ENCODE results near the gene MRPS15.
"Not testable (repeated sequence)": the region's sequence is repeated elsewhere in the genome, so short reads cannot be mapped to it uniquely, and the experiment has no call there.

The MRPS15 gene

GRCh38 chr1:36463803-36464604 lies at the start of gene MRPS15:
MRPS15 (minus strand) TSS chr1:36464384; CDS start chr1:36464275, 109 bp downstream.
- peak; percentile 77 for DNase-seq

DNA sequence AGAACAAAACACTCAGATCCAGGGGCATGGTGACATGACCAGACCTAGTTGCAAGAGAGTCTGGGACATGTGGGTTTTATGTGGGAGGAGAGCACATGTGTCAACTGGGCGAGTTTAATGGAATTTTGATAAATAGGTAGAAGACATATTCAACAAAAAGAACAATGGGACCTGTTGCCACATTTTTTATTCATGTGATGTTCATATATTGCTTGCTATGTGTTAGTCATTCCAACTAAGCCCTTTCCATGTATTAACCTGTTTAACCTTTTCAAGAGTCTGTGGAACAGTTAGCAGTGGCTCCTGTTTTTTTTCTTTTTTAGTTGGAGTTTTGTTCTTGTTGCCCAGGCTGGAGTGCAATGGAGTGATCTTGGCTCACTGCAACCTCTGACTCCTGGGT lies 48.7 kb upstream of the MRPS15 start:
- no peak for DNase-seq

DNA sequence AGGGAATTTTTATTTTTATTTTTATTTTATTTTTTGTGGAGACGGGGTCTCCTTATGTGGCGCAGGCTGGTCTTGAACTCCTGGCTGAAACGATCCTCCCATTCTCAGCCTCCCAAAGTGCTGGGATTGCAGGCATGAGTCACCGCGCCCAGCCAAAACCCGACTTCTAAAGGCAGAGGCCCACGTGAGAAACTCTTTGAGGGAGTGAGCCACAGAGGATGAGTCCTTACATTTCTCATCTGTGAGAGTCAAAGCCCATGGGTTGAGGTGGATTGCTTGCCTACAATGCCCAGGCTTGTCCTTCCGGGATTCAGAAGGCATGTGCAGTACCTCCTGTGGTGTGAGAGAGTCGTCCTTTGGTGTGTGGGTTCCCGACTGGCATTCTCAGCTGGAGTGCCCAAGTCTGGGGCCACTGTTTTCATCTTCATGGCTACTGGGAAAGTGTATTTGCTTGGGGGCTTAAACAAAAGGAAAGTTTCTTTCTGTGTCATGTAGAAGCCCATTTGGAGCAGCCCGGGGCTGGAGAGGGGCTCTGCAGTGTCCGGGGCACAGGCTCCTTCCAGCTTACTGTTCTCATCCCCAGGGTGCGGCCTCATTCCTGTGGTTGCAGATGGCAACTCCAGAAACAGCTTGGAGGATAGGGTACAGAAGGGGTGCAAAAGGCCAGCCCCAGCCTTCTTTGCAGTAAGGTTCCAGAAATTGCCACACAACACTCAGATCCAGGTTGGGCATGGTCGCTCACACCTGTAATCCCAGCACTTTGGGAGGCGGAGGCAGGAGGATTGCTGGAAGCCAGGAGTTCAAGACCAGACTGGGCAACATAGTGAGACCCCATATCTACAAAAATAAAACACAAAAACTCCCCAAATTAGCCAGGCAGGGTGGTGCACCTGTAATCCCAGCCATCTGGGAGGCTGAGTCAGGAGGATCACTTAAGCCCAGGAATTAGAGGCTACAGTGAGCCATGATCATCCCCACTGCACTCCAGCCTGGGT lies 47.9 kb upstream of the MRPS15 start:
- no peak for DNase-seq

DNA sequence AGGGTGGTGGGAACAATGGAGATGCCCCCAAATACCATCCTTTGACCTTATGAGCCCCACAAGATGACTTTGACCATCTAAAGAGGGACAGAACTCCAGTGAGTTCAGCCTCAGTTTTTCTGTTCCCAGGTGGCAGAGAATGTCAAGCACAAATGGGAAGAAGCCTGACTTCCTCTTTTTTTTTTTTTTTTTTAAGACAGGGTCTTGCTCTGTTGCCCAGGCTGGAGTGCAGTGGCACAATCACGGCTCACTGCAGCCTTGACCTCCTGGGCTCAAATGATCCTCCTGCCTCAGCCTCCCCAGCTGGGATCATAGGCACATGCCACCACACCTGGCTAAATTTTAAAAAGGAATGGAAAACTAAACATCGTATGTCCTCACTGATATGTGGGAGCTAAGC lies 47.0 kb upstream of the MRPS15 start:
- DNase-seq = not testable (repeated sequence)

- no peak for DNase-seq
Observed at GRCh38 chr1:36510418-36510817, 46.2 kb upstream of the MRPS15 start.

- no peak for DNase-seq
Observed at GRCh38 chr1:36508257-36508656, 44.1 kb upstream of the MRPS15 start.

GRCh38 chr1:36506276-36506920 lies 42.2 kb upstream of the MRPS15 start:
- no peak for DNase-seq

- DNase-seq = no peak
Observed at GRCh38 chr1:36503733-36504132, 39.5 kb upstream of the MRPS15 start.

GRCh38 chr1:36503159-36503558 lies 39.0 kb upstream of the MRPS15 start:
- DNase-seq = no peak

DNA sequence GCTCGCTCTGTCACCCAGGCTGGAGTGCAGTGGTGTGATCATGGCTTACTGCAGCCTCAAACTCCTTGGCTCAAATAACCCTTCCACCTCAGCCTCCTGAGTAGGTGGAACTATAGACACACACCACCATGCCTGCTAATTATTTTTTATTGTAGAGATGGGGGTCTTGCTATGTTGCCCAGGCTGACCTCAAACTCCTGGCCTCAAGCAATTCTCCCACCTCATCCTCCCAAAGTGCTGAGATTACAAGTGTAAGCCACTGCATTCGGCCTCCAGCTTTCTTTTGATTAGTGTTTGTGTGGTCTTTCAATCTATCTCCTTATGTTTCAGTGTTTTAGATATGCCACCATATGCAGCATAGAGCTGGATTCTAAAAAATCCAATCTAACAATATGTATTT lies 38.4 kb upstream of the MRPS15 start:
- DNase-seq = no peak

DNA sequence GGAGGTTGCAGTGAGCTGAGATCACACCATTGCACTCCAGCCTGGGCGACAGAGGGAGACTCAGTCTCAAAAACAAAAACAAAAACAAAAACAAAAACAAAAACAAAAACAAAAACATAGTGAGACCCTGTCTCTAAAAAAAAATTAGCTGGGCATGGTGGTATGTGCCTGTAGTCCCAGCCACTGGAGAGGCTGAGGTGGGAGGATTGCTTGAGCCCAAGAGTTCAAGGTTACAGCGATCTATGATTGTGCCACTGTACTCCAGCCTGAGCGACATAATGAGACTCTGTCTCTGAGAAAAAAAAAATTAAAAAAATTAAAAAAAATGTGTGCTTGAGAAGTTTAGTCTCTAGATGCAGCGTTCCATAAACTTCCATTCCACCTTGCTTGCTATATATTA lies 37.7 kb upstream of the MRPS15 start:
- DNase-seq = not testable (repeated sequence)

DNA sequence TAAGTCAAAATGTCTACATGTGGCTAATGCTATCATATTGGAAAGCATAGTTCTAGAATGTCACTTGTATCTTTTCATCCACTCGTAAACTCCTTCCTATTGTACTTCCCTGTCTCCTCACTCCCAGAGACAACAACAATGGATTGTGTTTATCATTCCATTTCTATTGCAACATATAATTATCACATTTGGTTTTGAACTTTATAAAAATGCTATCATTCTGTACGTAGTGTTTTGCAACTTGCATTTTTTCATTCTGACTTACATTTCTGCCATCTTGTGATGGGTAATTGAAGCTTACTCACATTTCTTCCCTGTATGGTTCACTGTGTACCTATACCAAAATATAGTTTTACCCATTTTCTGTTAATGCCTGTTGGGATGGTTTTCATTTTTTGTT lies 33.0 kb upstream of the MRPS15 start:
- no peak for DNase-seq

DNA sequence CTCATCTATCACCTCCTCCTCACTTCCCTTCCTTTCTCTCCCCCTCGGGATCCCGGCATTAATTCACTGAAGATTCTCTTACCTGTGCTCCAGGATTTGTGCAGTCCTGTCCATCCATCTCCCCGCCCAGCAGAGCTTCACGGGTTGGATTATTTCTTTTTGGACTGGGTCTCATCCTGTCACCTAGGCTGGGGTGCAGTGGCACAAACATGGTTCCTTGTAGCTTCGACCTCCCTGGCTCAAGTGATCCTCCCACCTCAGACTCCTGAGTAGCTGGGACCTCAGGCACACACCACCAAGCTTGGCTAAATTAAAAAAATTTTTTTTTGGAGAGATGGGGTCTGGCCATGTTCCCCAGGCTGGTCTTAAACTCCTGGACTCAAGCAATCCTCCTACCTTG lies 30.8 kb upstream of the MRPS15 start:
- DNase-seq = no peak

DNA sequence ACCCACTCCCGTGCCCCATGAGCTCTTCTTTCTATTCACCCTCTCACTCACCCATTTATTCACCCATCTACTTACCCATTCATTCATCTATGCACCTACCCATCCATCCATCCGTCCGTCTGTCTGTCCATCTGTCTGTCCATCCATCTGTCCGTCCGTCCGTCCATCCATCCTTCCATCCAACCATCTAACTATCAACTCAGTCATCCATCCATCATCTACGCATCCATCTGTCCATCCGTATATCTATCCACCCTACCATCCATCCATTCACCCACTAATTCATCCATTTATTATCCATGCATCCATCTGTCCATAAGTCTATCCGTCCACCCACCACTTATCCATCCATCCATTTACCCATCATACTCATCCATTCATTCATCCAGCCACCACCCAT lies 29.3 kb upstream of the MRPS15 start:
- DNase-seq = no peak

- DNase-seq = no peak
Observed at GRCh38 chr1:36492491-36492890, 28.3 kb upstream of the MRPS15 start.

DNA sequence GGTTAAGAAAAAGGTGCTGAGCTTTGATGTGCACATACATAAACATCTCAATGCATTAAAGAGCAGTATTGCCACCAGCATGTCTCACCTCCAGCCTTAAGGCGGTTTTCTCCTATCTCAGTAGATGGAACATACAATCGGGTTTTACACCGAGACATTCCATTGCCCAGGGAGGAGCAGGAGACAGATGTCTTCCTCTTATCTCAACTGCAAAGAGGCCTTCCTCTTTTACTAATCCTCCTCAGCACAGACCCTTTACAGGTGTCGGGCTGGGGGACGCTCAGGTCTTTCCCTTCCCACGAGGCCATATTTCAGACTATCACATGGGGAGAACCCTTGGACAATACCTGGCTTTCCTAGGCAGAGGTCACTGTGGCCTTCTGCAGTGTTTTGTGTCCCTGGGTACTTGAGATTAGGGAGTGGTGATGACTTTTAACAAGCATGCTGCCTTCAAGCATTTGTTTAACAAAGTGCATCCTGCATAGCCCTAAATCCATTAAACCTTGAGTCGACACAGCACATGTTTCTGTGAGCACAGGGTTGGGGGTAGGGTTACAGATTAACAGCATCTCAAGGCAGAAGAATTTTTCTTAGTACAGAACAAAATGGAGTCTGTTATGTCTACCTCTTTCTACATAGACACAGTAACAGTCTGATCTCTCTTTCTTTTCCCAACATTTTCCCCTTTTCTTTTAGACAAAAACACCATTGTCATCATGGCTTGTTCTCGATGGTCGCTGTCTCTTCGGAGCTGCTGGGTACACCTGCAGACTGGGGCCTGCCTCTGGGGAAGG lies 25.3 kb upstream of the MRPS15 start:
- not testable (repeated sequence) for DNase-seq

- DNase-seq = no peak
Observed at GRCh38 chr1:36487906-36488305, 23.7 kb upstream of the MRPS15 start.

GRCh38 chr1:36487336-36487725 lies 23.1 kb upstream of the MRPS15 start:
- DNase-seq = not testable (repeated sequence)

DNA sequence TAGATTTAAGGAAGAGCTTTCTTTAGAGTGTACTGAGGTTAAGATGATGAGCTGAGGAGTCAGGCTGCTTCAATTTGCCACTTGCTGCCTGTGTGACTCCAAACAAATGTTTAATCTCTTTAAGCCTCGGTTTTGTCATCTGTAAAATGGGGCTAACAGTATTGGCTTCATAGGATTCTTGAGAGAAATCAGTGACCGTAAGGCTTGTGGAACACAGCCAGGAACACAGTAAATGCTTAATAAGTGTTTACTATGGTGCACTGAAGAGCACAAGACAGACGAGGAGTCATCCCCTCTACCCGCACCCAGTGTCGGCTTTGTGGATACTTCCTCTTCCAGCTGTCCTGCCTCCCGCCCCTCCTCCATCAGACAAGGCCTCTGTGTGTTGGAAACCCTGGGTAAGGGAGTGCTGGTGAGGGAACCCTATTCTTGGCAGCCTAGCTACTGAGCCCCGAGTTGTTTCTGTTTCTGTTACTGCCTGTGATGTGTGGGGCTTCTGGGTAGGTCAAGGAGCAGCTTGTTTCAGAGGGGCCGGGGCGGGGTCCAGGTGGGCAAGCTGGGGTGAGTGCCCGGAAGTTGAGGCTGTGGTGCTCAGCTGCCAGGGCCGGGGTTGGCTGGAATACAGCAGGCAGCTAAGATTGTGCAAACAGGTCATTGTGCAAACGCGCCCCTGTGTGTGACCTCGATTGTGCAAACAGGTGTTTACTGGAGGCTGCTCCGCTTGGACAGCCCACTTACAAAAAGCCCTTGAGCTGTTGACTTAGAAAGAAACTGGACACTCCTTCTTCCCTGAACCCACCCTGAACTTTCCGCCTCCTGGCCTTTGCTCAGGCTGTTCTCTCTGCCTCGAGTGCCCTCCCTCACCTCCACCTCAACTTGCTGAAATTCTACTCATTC lies 22.5 kb upstream of the MRPS15 start:
- DNase-seq = peak; percentile 80

GRCh38 chr1:36486093-36486438 lies 21.9 kb upstream of the MRPS15 start:
- DNase-seq = no peak

DNA sequence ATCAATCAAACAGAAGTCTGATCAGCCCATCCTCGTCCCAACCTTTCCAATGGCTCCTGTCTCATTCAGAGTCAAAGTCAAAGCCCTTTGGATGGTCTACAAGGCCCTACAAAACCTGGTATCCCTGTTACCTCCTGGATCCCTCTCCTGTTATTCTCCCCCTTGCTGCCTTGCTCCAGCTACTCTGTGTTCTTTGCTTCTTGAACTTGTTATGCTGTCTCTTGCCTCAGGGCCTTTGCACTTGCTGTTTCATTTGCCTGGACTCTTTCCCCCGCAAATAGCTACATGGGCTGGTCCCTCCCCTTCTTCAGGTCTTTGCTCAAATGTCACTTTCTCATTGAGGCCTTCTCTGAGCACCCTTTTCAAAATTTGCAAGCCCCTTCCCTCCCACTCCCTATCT lies 19.9 kb upstream of the MRPS15 start:
- DNase-seq = no peak

All from SIG-M5 (cell line).